Ramos (cell line): ENCODE data around the gene NPHP4.

Source experiments
- in situ Hi-C: fragments of 300-500 bp; cut with MboI; formaldehyde crosslinking; loops from one replicate; pipeline ENCODE4 v1.14.3; 2022; ENCODE audit warnings: low sequenced_read_pairs; ENCODE audit not compliant: unreplicated experiment

NPHP4 gene

GRCh38 chr1:5918275-5918649 is 74.0 kb downstream of the NPHP4 start:
- in situ Hi-C loops: no loop called here

DNA sequence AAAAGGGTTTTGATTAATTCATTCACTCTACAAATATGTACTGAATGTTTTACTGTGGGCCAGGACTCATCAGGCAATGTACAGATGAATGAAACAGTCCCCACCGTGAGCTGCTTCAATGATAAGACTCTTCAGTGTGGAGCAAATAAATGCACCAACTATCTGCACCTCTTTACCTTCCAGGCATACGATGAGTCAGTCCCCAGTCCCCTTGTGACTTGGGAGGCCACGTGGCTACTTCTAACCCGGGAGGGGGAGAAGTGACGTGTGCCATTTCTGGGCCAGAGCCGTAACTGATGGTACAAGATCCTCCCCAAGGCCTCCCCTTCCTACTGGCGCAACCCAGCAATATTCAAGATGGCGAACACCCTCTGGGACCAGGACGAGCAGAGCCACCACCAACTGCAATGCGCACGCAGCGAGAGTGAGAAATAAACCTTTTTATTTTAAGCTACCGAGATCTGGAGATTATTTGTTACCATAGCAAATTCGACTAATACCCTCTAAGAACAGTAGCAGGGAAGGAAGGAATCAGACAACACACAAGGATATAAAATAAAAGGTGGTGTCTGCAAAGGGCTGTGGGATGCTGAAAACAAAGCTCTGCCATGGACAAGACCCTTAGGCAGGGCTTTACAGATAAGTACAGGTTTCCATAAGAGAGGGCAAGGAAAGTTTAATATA is 74.5 kb downstream of the NPHP4 start:
- in situ Hi-C loops: no loop called here

DNA sequence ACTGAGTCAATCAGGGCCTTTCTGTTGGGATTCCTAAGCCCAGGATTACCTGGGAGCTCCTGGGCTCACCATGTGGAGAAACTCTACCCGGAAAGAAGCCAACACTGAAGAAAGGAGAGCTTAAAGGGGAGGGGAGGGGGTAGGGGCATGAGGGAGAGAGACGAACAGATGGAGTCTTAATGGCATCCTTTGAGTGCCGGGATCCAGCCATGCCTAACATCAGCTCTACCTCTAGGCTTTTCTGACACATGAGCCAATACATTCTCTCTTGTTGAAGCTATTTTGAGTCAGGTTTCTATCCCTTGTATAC is 75.0 kb downstream of the NPHP4 start:
- in situ Hi-C loops: no loop called here

DNA sequence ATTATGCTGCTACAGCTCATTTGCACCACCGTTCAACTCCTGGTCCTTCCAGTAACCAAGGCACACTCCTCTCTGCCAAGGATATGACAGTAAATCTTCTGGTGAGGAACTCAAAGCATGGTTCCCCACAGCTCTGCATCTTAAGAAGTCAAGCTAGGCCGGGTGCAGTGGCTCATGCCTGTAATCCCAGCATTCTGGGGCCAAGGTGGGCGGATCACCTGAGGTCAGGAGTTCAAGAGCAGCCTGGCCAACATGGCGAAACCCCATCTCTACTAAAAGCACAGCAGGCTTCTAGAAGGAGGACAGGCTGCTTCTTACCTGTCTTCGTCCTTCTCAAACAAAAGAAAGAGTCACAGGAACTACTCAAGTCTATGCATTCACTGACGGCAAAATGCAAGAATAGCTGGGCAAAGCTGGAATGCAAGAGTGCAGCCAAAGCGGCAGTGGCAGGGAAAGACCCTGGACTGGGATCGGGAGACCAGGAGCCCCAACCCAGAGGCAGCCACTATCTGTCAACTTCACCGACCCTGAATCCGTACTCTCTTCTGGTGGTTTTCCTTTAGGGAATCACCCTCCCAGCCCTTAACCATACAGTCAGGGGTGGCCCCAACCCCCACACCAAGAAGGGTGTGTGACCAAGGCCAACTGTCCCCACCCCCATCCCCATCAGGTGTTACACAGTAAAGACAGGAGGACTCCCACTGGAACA is 75.5 kb downstream of the NPHP4 start:
- in situ Hi-C loops: no loop called here

DNA sequence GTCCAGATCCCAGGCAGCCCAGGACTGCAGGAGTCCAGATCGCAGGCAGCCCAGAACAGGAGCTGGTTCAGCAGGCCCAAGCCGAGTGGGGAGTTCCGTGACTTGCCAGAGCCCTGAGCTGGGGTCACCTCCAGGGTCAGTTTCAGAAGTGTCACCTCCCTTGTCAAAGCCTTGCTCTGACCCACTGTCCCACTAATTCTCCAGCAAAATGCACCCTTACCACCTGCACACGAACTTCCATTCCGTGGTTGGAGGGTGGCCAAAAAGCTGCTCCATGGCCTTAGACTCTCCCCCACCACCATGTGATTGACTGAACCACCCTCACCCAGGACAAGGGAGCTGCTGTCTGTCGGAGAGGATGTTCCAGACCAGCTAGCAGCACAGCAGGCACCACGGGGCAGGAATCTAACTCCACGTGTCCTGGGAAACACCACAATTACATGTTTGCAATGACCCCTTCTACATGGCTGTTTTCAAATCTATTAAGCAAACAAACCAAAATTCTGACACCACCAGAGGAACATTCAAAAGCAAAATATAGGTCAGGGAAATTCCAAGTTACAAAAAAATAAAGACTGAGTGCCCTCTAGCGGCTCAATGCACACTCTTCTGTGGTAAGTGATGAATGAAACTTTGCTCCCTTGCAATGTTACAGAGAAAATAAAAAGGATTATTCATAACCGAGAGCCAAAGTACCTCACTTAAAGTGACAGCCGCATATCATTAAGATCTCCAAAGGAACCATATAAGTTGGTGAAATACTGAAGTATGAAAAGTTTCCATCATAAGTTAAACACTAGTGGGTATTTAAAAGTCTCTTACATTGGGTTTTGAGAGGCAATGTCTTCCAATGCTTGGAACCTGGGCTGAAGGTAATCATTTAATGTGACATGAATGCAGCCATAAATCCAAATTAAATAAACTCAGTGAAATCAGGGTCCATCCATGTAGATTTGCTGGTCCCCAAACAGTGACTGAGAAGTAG is 76.3 kb downstream of the NPHP4 start:
- in situ Hi-C loops: no loop called here

DNA sequence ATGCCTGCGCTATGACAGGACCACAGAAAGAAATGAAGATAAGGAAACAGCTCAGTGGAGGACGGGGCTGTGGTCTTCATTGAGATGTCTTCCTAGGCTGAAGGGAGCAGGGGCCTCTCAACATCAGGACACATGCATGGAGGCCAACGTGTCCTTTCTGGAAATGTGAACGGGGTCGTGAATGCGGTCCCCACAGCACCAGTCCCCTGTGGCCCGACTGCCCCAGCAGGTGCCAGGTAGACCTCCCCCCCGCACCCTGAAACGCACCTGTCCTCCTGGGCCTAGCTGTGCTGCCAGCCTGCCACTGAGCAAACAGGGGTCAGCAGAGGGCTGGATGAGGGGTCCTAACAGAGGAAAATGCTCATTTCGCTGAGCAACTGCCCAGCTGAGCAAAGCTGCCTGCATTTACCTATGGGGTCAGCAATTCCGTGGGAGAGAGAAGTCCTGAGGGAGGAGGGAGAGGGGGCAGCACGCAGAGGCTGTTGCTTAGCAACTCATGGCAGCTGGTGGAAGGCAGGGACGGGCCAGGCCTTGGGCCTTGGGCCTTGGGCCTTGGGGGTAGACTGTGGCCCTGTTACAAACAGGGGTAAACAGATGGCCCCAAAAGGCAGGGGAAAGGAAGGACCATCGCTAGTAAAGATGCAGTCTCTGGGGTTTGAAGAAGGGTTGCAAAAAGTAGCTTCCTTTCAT is 77.4 kb downstream of the NPHP4 start:
- in situ Hi-C loops: no loop called here

- in situ Hi-C loops: no loop called here
Observed at GRCh38 chr1:5913876-5914275, 78.3 kb downstream of the NPHP4 start.

GRCh38 chr1:5913078-5913845 is 79.0 kb downstream of the NPHP4 start:
- in situ Hi-C loops: no loop called here

DNA sequence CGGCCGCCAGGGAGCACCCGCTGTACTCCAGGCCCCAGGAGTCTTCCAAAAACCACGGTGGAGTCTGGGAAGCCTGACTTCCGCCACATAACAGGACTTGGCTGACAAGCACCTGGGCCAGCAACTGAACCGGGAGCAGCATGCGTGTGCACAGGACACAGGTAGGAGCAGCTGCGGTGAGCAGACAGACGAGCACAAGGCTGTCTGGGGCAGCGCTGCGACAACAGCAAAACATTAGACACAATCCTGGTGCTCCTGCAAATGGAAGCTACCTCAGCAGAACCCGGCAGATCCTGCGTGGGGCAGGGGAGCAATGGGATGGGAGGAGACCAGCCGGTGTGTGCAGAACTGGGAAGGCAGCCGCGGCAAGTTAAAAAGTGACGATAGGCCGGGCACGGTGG is 80.4 kb downstream of the NPHP4 start:
- in situ Hi-C loops: no loop called here

- in situ Hi-C loops: no loop called here
Observed at GRCh38 chr1:5911157-5911556, 81.1 kb downstream of the NPHP4 start.

- in situ Hi-C loops: no loop called here
Observed at GRCh38 chr1:5910666-5911065, 81.6 kb downstream of the NPHP4 start.

DNA sequence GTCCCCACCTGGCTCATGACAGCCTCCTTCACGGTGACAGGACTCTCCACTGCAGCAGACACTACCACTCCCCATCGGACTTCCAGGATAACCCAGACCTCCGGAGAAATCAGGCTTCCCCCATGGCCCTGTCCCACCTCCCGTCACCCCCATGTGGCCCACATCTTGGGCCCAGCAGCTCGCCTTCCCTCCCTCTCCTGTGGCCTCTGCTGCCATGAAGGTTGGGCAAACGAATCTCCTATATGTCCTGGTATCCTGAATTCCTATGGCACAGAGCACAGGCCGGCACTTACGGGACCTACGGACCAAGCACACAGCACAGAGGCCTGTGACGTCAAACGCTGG is 82.0 kb downstream of the NPHP4 start:
- in situ Hi-C loops: no loop called here

GRCh38 chr1:5909576-5910275 is 82.5 kb downstream of the NPHP4 start:
- in situ Hi-C loops: no loop called here

- in situ Hi-C loops: no loop called here
Observed at GRCh38 chr1:5908461-5909375, 83.5 kb downstream of the NPHP4 start.

- in situ Hi-C loops: no loop called here
Observed at GRCh38 chr1:5907966-5908365, 84.3 kb downstream of the NPHP4 start.

- in situ Hi-C loops: no loop called here
Observed at GRCh38 chr1:5907386-5907785, 84.8 kb downstream of the NPHP4 start.

GRCh38 chr1:5906966-5907365 is 85.3 kb downstream of the NPHP4 start:
- in situ Hi-C loops: no loop called here

DNA sequence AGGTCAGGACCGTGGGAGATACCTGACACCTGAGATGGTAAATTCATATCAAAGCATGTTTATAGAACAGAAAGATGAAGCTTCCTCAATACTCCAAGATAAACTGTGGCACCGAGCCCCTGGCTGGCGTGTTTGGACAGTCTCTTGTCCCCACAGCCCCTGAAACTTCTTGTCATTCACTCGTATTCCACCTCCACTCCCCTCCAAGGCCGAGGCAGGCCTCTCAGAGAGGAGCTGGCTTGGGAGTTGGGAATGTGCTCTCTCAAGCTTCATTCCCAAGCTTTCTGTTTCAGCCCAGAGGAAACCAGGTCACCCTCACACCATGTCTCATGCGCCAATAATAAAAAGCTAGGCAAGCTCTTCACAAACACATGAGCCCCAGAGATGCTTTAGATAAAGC is 86.1 kb downstream of the NPHP4 start:
- in situ Hi-C loops: no loop called here
